Mesothelial cell of epicardium (in vitro differentiated cells): ENCODE measurements around the gene HID1. TPM values are rescaled to one million over a fixed set of nuclear protein-coding genes. Genes with fewer than 3 reads are reported as not detected.

Experiments
- DNase-seq, 2 experiments: peaks; one replicate each; pipeline ENCODE4 v3.0.0; 2021; ENCODE audit warnings: low spot score in 2 of 2; ENCODE audit not compliant: unreplicated experiment in 2 of 2
- H3K27ac Mint-ChIP-seq: 2 replicates; pipeline ENCODE4 v1.8.0; 2021; ENCODE audit warnings: mixed read lengths
- H3K27me3 Mint-ChIP-seq: 2 replicates; pipeline ENCODE4 v1.8.0; 2021; ENCODE audit warnings: low read depth, mixed read lengths
- H3K36me3 Mint-ChIP-seq: 2 replicates; pipeline ENCODE4 v1.8.0; 2021; ENCODE audit warnings: mixed read lengths
- H3K4me1 Mint-ChIP-seq: 2 replicates; pipeline ENCODE4 v1.8.0; 2021; ENCODE audit warnings: mixed read lengths
- H3K4me3 Mint-ChIP-seq: 2 replicates; pipeline ENCODE4 v1.8.0; 2021; ENCODE audit warnings: mild to moderate bottlenecking, moderate library complexity, mixed read lengths
- H3K9me3 Mint-ChIP-seq: 2 replicates; pipeline ENCODE4 v1.8.0; 2021; ENCODE audit warnings: mixed read lengths
- total RNA-seq: library from RNA; stranded (reverse); gene quantifications from 3 replicates; pipeline ENCODE4 v1.2.1, GENCODE V29; 2021
- TF ChIP-seq, protein P1 (sequence below): fragments of 200-600 bp; sonication (generic); IDR thresholded peaks from one replicate; pipeline ENCODE4 v1.5.0; 2021; ENCODE audit warnings: antibody characterized with exemption; ENCODE audit not compliant: unreplicated experiment

Gene HID1
- total RNA-seq, 1 donor from 2014 or later, result 50.7 TPM

DNA sequence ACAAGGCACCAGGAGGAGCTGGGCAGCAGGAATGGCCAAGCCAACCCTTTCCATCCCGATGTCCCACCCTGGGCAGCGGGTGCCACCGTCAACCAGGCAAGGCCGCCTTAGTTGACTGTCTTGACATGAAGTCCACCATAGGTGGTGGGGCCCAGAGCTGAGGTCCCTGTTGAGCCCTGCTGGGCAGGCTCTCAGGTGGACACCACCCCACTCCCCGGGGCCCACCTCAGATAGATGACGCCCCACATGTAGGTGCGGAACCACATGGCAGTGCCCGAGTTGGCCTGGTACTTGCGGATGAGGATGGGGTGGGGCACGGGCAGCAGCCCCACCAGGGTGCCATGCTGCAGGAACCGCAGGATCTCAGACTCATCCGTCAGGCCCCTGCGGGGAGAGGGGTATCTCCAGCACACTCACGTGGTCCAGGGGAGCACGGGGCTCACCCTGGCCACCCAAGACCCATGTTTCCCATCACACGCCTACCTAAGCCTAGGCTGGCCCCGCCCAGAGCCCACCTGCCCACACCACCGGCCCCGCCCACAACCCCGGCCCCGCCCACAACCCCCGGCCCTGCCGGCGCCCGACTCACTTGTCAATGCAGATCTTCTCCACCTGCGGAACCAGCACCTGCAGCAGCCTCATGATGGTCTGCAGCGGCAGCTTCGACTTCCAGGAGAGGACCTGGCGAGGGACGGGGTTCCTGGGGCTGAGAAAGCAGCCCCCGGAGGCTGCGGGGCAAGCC is 20.7 kb downstream of the HID1 start:
- TF ChIP-seq, protein P1, sequence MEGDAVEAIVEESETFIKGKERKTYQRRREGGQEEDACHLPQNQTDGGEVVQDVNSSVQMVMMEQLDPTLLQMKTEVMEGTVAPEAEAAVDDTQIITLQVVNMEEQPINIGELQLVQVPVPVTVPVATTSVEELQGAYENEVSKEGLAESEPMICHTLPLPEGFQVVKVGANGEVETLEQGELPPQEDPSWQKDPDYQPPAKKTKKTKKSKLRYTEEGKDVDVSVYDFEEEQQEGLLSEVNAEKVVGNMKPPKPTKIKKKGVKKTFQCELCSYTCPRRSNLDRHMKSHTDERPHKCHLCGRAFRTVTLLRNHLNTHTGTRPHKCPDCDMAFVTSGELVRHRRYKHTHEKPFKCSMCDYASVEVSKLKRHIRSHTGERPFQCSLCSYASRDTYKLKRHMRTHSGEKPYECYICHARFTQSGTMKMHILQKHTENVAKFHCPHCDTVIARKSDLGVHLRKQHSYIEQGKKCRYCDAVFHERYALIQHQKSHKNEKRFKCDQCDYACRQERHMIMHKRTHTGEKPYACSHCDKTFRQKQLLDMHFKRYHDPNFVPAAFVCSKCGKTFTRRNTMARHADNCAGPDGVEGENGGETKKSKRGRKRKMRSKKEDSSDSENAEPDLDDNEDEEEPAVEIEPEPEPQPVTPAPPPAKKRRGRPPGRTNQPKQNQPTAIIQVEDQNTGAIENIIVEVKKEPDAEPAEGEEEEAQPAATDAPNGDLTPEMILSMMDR, result no peak
- no peak overlapping the region for H3K4me3 Mint-ChIP-seq
- peaks cover 5% of the 10 kb centered on the region for H3K36me3 Mint-ChIP-seq

DNA sequence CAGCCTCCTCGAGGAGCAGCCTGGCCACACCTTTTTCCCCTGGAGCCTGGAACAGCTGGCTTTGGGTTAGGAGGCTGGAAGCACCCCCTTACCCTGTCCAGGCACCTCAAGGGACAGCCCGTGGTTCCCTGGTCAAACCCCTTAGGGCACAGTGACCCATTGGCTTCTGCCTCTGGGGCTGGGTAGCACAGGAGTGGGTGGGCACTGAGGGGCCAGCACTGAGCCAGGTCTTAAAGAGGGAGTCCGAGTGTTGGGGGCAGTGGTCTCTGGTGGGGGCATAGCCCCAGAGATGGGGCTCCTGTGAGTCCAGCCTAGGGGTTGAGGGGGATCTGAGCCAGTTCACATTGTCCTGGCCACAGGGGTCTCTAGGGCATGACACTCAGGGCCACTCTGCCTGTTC is 21.5 kb downstream of the HID1 start:
- no peak overlapping the region for H3K27ac Mint-ChIP-seq
- peaks cover 5% of the 10 kb centered on the region for H3K4me1 Mint-ChIP-seq
- no peaks in the 10 kb centered on the region for H3K9me3 Mint-ChIP-seq
- peaks cover 11% of the 10 kb centered on the region for H3K27me3 Mint-ChIP-seq
- TF ChIP-seq, protein P1, result no peak
- no peak overlapping the region for H3K4me3 Mint-ChIP-seq
- DNase-seq, result no peak
- peaks cover 5% of the 10 kb centered on the region for H3K36me3 Mint-ChIP-seq

More for the DNA sequence above, 20.7 kb downstream of the HID1 start:
- DNase-seq, result no peak
- peaks cover 7% of the 10 kb centered on the region for H3K27me3 Mint-ChIP-seq
- peaks cover 5% of the 10 kb centered on the region for H3K4me1 Mint-ChIP-seq
- no peak overlapping the region for H3K27ac Mint-ChIP-seq
- no peaks in the 10 kb centered on the region for H3K9me3 Mint-ChIP-seq

DNA sequence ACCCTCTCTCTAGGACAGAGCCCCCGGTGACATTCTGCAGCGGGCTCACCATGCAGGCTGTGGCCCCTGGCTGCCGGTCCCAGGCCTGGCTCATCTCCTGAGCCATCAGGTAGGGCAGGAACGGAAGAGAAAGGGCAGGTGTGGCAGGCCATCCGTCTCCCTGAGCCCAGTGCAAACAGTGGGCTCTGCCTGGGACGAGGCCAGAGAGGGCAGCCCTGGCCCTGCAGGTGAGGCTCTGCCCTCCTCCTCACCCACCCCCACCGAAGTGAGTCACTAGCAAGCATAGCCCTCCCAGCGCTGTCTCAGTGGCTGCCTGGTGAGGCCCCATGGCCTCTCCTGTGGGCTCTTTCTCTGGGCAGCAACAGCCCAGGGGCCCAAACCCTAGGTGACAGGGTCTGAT is 22.4 kb downstream of the HID1 start:
- H3K27me3 Mint-ChIP-seq, result peaks cover 19% of the 10 kb centered on the region
- H3K4me1 Mint-ChIP-seq, result peaks cover 5% of the 10 kb centered on the region
- H3K27ac Mint-ChIP-seq, result no peak overlapping the region
- H3K9me3 Mint-ChIP-seq, result no peaks in the 10 kb centered on the region
- H3K4me3 Mint-ChIP-seq, result no peak overlapping the region
- H3K36me3 Mint-ChIP-seq, result peaks cover 5% of the 10 kb centered on the region
- TF ChIP-seq, protein P1, result no peak
- no peak for DNase-seq

DNA sequence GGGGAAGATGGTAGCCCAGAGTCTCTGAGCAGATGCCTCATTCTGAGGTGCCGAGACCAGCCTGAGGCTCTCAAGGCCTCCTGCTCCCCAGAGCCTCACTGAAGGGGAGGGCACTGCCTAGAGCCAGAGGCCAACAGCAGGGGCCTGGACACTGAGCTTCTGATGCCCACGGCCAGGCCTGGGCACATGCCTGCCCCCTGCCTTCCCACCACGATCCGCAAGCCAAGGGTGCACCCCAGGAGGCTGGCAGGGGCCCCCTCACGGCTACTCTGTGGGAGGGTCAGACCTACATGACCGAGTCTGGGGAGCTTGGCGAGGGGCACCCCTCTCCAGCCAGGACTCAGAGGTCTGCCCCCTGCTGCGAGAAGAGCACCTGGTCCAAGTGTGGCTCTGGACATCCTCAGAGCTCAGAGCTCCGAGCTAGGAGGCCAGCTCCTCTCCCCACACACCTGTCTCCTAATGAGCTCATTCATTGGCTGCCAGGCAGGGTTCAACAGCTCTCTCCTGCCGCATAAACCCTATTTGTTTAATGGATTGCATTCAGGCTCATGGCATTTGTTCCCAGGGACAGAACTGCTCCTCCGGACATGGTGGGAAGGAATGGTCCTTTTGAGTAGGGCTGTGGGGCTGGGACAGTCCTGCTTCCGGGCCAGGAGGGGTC is 23.0 kb downstream of the HID1 start:
- Mint-ChIP-seq H3K27ac (no peak overlapping the region), H3K27me3 (peaks cover 23% of the 10 kb centered on the region), H3K9me3 (no peaks in the 10 kb centered on the region), H3K4me3 (no peak overlapping the region), H3K36me3 (no peaks in the 10 kb centered on the region), H3K4me1 (peaks cover 5% of the 10 kb centered on the region)
- TF ChIP-seq, protein P1, result no peak
- DNase-seq, result no peak

DNA sequence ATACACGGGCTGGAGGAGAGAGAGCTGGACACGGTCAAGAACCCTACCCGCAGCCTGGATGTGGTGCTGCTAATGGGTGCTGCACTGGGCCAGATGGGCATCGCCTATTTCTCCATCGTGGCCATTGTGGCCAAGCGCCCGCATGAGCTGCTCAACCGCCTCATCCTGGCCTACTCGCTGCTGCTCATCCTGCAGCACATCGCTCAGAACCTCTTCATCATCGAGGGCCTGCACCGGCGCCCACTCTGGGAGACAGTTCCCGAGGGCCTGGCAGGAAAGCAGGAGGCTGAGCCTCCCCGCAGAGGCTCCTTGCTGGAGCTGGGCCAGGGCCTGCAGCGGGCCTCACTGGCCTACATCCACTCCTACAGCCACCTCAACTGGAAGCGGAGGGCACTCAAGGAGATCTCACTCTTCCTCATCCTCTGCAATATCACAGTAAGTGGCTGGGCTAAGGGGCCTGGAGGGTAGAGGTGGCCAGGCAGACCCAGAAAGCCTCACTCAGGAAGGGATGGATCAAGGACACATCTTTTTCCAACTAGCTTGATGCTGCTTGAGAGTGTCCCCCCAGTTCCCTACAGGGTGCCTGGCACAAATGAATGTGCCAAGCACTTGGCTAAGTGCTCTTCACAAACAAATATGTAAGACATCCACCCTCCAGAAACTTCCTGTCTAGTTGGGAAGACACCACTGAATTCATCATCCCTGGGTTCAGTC is 25.4 kb downstream of the HID1 start:
- no peak for DNase-seq
- H3K4me1 Mint-ChIP-seq, result peaks cover 5% of the 10 kb centered on the region
- no peaks in the 10 kb centered on the region for H3K9me3 Mint-ChIP-seq
- no peaks in the 10 kb centered on the region for H3K36me3 Mint-ChIP-seq
- H3K27me3 Mint-ChIP-seq, result peaks cover 47% of the 10 kb centered on the region
- TF ChIP-seq, protein P1, result no peak
- no peak overlapping the region for H3K27ac Mint-ChIP-seq
- H3K4me3 Mint-ChIP-seq, result no peak overlapping the region
